Mammary epithelial cell (primary cell): Measurements from ENCODE around the gene KCNQ1.

Source experiments
- CTCF ChIP-seq, 2 donors: IDR thresholded peaks in 1 of 2; conservative IDR thresholded peaks in 1 of 2; 2 replicates each; pipeline ENCODE4 v1.5.1; 2011 to 2012; ENCODE audit warnings: inconsistent platforms in 2 of 2, low read length in 2 of 2, mild to moderate bottlenecking in 2 of 2, control low read depth in 1 of 2, low read depth in 1 of 2; ENCODE audit not compliant: insufficient read depth in 1 of 2; ENCODE audit errors: extremely low read depth in 1 of 2
- EZH2 ChIP-seq: IDR thresholded peaks from 2 replicates; pipeline ENCODE4 v1.6.1; 2012; ENCODE audit warnings: low read length, inconsistent platforms, borderline replicate concordance

- TF ChIP-seq CTCF (conservative IDR thresholded peaks at IDR 0.05 in 1 of 2, IDR thresholded peaks at IDR 0.05 in 1 of 2; ENCODE audit: extremely low read depth in 1 of 2, insufficient read depth in 1 of 2, low read depth in 1 of 2, low read length in 2 of 2): no peak
- TF ChIP-seq EZH2: no peak
These were observed 425.0 kb downstream of the KCNQ1 start for GRCh38 chr11:2869561-2870427.
